GM19467 (cell line): Measurements from ENCODE around the gene NAT8L.
"Not testable (repeated sequence)": the region's sequence is repeated elsewhere in the genome, so short reads cannot be mapped to it uniquely, and the experiment has no call there.

Experiments
- ATAC-seq: cut with Tn5 transposase; IDR thresholded peaks from one replicate; pipeline ENCODE4 v1.9.1; 2021; ENCODE audit warnings: mild to moderate bottlenecking, moderate library complexity; ENCODE audit not compliant: unreplicated experiment

The NAT8L gene, protein sequence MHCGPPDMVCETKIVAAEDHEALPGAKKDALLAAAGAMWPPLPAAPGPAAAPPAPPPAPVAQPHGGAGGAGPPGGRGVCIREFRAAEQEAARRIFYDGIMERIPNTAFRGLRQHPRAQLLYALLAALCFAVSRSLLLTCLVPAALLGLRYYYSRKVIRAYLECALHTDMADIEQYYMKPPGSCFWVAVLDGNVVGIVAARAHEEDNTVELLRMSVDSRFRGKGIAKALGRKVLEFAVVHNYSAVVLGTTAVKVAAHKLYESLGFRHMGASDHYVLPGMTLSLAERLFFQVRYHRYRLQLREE

DNA sequence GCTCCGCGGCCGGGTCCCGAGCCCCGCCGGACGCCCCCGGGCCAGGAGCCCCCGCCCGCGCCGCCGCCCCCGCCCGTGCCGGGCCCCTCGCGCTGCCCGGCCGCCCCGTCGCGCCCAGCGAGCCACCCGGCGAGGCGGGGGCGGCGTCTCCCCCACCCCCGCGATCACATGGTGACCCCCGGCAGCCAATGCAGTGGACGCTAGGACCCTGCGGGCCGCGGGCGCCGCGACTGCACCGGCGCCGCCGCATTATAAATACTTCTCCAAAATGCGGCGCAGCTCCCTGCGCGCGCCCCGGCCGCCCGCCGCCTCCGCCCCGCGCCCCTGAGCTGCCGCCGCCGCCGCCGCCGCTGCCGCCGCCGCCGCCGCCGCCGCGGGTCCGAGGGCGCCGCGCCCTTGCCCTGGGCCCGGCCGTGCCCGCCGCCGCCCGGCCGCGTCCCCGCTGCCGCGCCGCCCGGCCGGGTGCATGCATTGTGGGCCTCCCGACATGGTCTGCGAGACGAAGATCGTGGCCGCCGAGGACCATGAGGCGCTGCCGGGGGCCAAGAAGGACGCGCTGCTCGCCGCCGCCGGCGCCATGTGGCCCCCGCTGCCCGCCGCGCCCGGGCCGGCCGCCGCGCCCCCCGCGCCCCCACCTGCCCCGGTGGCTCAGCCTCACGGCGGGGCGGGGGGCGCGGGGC, at the start of gene NAT8L:
Gene NAT8L, plus strand, starts transcription at position 282 of the 680 bp plus-strand sequence. Its CDS starts 185 bp downstream, at position 467.
- ATAC-seq = no peak

DNA sequence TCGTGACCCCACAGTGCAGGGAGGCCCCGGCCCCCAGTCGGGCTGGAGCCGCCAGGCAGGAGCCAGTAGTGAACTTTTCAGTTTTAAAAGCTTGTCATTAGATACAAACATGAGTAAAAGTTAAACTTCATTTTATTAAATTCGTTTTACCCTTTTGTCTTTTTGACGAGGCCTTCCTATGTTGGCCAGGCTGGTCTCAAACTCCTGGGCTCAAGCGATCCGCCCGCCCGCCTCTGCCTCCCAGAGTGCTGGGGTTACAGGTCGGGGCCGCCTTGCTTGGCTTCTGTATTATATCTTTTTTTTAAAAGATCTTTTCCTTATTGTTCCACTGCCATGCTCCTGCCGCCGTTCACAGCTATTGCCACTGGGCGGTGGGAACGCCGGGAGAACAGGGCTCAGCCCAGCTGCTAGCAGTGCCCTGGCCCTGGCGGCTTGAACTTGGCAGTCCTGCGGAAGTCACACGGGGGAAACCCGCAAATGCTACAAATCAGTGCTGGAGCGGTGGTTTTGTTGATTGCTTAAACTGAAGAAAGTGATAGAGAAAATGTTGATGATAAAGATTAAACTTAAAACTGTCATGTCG, 49.4 kb upstream of the NAT8L start:
- no peak for ATAC-seq

DNA sequence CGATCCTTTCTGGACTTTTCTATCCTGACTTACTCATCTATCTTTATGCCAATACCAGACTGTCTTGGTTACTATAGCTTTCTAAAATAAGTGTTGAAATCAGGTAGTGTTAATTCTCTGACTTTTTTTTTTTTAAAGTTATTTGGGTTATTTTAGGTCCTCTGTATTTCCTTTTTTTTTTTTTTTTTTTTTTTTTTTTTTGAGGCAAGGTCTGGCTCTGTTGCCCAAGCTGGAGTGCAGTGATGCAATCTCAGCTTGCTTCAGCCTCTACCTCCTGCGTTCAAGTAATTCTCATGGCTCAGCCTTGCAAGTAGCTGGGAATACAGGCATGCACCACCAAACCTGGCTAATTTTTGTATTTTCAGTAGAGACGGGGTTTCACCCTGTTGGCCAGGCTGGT, 47.5 kb upstream of the NAT8L start:
- ATAC-seq = no peak

DNA sequence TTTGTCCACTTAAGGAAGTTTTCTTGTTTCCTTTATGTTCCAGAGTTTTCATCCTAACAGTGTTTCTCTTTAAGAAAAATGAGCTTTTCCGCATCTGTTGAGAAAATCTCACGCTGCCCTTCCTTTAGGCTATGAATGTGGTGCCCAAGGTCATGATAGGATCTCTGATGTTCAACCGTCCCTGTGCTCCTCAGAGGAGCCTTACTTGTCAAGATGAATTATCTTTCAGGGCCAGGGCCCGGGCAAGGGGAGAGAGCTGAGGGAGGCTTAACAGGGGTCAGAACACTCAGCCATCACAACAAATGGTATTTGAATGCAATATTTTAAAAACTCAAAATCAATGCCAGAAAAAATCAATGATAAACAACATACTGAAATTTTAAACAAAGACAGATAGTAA, 44.1 kb upstream of the NAT8L start:
- no peak for ATAC-seq

DNA sequence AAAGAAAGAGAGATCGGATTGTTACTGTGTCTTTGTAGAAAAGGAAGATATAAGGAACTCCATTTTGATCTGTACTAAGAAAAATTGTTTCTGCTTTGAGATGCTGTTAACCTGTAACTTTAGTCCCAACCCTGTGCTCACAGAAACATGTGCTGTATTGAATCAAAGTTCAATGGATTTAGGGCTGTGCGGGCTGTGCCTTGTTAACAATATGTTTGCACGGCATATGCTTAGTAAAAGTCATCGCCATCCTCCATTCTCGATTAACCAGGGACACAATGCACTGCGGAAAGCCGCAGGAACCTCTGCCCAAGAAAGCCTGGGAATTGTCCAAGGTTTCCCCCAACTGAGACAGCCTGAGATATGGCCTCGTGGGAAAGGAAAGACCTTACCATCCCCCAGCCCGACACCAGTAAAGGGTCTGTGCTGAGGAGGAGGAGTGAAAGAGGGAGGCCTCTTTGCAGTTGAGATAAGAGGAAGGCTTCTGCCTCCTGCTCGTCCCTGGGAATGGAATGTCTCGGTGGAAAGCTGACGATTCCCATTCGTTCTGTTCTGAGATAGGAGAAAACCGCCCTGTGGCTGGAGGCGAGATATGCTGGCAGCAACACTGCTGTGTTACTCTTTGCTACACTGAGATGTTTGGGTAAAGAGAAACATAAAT, 37.6 kb upstream of the NAT8L start:
- not testable (repeated sequence) for ATAC-seq

DNA sequence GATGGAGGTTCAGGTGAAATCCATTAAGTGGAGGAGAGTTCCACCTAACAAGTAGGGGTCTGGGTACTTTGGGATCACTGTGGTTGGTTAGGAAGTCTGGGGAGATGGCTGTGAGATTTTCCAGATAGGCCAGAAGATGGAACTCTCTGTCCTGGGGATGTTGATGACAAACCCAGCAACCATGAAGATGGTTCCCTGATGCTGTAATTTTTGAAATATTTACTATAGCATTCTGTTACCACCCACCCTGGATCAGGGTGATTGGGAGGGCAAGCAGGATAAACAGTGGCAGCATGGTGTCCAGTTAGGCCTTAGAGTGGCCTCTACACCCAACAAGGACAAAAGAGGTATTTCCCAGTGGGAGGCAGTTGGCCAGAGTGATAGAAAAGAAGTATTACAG, 34.4 kb upstream of the NAT8L start:
- ATAC-seq = no peak

DNA sequence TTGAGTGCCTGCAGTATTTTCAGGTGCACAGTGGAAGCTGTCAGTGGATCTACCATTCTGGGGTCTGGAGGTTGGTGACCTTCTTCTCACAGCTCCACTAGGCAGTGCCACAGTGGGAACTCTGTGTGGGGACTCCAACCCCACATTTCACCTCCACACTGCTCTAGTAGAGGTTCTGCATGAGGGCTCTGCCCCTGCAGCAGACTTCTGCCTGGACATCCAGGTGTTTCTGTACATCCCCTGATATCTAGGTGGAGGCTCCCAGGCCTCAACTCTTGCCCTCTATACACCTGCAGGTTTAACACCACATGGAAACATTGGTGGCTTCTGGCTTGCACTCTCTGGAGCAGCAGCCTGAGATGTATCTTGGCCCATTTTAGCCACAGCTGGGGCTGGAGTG, 33.3 kb upstream of the NAT8L start:
- no peak for ATAC-seq

DNA sequence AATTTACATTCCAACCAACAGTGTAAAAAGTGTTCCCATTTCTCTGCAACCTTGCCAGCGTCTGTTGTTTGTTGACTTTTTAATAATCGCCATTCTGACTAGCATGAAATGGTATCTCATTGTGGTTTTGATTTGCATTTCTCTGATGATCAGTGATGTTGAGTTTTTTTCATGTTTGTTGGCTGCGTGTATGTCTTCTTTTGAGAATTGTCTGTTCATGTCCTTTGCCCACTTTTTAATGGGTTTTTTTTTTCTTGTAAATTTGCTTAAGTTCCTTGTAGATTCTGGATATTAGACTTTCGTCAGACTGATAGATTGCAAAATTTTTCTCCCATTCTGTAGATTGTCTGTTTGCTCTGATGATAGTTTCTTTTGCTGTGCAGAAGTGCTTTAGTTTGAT, 32.0 kb upstream of the NAT8L start:
- not testable (repeated sequence) for ATAC-seq

DNA sequence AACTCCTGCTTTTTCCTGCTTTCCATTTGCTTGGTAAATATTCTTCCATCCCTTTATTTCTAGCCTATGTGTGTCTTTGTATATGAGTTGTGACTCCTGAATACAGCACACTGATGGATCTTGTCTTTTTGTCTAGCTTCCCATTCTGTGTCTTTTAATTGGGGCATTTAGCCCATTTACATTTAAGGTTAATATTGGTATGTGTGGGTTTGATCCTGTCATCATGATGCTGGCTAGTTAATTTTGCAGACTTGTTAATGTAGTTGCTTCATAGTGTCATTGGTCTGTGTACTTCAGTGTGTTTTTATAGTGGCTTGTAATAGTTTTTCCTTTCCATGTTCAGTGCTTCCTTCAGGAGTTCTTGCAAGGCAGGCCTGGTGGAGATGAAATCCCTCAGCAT, 28.0 kb upstream of the NAT8L start:
- not testable (repeated sequence) for ATAC-seq

DNA sequence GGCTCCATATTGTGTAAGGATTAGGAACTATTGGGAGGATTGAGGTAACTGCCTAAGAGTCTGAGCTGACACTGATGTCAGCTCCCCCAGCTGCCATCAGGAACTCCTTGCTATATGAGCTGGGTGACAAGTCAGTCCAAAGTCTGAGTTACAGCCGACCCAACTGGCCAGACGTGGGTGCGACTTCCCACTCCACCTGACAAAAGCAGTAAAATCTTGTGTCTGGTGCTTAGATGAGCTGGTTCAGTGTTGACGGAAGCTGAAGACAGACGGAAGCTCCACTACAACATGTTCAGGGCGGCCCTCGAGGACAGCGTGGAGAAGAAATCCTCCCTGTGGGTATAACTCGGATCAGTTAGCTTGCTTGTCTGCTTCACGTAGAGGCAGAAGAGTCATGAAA, 22.8 kb upstream of the NAT8L start:
- ATAC-seq = no peak

DNA sequence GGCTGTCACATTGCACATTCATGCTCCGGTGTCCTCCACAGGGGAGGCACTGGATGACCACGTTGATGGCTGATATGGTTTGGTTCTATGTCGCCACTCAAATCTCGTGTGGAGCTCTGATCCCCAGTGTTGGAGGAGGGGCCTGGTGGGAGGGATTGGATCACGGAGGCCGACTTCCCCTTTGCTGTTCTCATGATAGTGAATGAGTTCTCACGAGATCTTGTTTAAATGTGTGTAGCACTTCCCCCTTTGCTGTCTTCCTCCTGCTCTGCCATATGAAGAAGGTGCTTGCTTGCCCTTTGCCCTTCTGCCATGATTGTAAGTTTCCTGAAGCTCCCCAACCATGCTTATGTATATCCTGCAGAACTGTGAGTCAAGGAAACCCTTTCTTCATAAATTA, 22.3 kb upstream of the NAT8L start:
- no peak for ATAC-seq

DNA sequence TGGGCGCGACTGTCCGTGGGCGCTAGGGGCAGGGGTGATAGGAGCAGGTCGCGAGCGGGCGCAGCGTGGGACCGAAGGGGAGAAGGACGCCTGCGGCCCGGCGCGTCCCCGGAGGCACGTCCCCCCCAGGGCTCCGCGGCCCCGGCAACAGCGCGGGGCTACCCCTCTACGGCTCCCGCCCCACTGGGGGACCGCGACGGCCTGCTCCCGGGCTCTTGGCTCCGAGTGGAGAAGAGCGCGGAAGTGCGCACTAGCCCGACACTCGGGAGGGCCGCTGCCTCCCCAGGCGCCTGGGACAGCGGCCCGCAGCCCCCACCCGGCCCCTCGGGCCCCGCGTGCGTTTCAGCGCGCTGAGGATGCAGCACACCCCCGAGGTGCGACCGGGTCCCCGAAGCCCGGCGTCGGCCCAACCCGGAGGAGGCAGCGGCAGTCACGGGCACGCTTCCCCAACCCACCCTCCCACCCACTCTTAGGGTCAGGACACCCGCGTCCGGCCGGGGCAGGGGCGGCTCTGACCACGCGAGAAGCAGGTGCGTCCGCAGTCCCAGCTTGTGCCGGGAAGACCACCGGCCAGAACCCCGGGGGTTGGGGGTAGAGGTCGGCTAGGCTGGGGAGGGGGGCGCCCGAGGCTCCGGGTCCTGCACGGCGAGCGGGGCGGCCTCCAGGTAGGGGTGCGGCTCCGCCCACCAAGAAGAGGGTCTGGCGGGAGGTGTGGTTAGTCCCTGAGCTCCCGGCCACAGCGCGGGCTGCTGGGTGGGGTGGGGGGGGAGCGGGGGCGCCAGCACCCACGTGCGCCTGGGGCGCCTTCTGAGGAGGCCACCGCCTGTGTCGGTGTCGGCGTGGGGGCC, 18.5 kb upstream of the NAT8L start:
- no peak for ATAC-seq

DNA sequence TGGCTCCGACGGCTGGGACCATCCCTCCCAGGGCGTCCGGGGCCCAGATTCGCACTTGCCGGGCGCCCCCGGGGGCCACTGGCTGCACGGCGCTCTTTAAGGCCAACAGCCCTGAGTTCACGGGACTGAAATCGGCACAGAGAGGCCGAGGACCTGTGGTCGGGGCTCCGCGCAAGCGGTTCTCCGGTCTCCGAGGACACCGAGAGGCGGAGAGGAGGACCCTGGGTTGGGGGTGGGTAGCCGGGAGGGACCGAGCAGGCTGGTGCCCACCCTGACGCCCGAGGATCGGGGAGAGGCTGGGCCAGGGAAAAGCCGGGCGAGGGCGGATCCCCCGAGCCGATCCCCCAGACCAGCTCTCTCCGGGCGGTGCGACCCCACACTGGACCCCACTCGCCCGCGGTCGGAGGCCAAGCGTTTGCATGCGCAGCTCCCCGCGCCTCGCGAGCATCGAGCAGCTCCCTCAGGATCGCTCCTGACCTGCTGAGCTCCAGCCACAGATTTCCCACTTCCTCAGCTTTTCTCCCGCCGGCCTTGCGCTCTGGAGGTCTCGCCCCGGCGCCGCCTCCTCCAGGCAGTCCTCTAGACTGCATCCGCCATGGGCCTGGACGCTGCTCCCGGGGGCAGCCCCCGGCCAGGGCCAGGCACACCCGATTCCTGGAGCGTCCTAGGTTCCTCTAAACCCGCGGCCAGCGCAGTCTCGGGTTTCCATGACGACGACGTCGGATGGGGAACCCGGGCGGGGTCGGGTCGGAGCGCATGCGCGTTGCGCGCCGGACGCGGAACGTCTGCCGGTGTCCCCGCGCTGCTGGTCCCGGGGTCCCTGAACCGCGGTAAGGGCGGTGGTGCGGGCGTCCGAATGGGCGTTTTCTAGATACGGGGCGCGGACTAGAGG, 17.6 kb upstream of the NAT8L start:
- ATAC-seq = no peak

DNA sequence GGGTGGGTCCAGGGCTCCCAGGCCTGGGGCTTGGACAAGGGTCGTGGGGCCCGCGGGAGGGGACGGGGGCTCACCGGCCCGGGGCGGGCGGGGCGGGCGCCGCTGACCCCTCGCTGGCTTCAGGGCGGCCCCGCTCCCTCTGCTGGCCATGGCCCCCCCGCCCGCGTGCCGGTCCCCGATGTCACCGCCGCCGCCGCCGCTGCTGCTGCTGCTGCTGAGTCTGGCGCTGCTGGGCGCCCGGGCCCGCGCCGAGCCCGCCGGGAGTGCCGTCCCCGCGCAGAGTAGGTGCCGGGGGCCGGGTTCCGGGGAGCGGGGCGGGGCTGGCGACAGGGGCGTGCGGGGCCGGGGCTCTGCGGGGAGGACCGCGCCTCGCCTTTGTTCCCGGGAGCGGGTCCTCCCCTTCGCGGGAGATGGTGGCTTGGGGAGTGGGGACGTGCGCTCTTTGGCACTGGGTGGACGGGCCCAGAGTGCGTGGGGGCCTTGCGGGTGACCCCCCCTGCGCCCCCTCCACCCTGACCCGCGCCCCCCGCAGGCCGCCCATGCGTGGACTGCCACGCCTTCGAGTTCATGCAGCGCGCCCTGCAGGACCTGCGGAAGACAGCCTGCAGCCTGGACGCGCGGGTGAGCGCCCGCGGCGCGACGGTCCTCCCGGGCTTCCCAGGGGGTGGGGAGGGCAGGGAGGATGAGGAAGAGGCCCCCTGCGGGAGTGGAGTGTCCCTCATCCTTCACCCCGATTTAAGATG, 16.8 kb upstream of the NAT8L start:
- ATAC-seq = no peak

DNA sequence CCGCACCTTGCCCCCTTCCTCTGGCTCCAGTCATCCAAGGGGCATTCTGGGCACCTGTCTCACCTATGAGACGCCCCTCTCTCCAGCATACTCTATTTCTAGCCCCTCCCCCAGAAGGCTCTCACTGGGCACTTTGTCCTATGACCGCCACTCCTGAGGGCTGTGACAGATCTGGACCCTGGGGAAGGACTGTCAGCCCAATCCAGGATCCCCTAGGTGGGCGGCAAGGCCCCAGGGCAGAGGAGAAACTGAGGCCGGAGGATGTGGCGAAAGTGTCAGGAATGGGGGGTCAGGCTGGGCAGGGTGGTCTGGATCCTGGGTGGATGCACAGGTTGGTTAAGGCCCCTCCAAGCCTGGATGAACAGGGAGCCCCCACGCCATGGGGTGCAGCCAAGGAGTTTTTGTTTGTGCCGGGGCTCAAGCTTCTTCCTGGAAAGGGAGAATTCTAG, 16.2 kb upstream of the NAT8L start:
- ATAC-seq = no peak

DNA sequence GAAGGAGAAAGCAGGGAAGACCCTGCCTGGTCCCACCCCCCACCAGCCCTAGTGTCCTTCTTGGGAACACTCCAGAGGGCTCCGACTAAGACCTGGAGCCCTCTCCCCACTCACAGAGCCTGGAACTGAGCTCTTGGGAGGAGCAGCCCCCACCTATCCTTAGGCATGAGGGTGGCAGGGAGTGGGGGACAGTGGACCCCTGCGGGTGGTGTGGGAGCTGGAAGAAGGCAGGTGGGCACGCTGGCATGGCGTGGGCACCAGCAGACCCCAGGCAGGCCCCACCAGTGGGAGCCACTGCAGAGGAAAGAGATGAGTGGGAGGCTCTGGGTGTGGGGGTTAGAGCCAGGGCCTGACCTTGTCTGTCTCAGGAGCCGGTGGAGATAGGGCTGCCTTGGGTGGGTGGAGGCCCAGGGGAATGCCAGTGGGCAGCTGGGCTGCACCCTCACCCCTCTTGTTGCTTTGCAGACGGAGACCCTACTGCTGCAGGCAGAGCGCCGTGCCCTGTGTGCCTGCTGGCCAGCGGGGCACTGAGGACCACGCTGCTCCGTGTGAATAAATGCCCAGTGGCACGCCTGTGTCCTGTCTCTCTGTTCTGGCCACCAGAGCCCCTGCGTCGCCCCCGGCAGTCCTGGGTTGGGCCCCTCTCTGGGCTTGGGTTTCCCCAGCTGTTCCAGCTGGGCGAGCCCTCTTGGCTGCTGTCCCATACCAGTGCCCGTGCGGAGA, 15.6 kb upstream of the NAT8L start:
- ATAC-seq = no peak

DNA sequence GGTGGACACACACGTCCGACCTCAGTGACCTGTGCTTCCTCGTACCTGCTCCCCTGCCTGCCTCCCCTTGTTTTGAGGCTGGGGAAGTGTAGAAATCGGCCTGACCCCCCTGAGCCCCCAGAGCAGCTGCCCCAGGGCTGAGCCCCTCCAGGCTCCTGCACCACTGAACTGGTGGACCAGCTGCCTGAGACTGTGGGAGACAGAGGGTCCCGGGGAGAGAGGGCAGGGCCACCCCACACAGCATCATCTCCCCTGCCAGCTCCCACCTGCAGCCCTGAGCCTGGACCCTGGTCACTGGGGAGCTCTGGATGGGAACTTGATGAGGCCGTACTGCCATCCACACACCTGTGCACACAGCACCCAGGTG, 15.0 kb upstream of the NAT8L start:
- no peak for ATAC-seq
